Stimulated activated CD8-positive, alpha-beta memory T cell treated with anti-CD3 and anti-CD28 coated beads, Interleukin-7, amount 100 ng/mL, for 48 hours (primary cell): ENCODE measurements around the gene TRAF4.

Source experiments
- DNase-seq, 2 donors: peaks; one replicate each; pipeline ENCODE4 v3.0.0-alpha.2; 2020; ENCODE audit warnings: low read depth in 1 of 2; ENCODE audit errors: extremely low read depth in 1 of 2

TRAF4 gene

GRCh38 chr17:28743243-28744103 is at the start of gene TRAF4:
Gene TRAF4 (plus strand): TSS chr17:28744011. CDS start chr17:28744113, 102 bp downstream.
- peak; percentile 71 to 74 for DNase-seq

- no peak for DNase-seq
Measured at GRCh38 chr17:28698253-28698941, 45.4 kb upstream of the TRAF4 start.

GRCh38 chr17:28700278-28700677 is 43.5 kb upstream of the TRAF4 start:
- DNase-seq, result no peak

- no peak for DNase-seq
Measured at GRCh38 chr17:28700830-28701492, 42.9 kb upstream of the TRAF4 start.

- DNase-seq, result no peak
Measured at GRCh38 chr17:28702026-28702751, 41.6 kb upstream of the TRAF4 start.

- no peak for DNase-seq
Measured at GRCh38 chr17:28702752-28703150, 41.1 kb upstream of the TRAF4 start.

GRCh38 chr17:28703552-28704218 is 40.1 kb upstream of the TRAF4 start:
- DNase-seq, result no peak

GRCh38 chr17:28704219-28704858 is 39.5 kb upstream of the TRAF4 start:
- DNase-seq, result no peak

GRCh38 chr17:28705074-28705659 is 38.6 kb upstream of the TRAF4 start:
- DNase-seq, result no peak

GRCh38 chr17:28705728-28706334 is 38.0 kb upstream of the TRAF4 start:
- DNase-seq, result no peak

- DNase-seq, result no peak
Measured at GRCh38 chr17:28706471-28707338, 37.1 kb upstream of the TRAF4 start.

GRCh38 chr17:28707339-28707720 is 36.5 kb upstream of the TRAF4 start:
- no peak for DNase-seq

GRCh38 chr17:28710861-28711722 is 32.7 kb upstream of the TRAF4 start:
- peak; percentile 78 to 79 for DNase-seq

- DNase-seq, result no peak
Measured at GRCh38 chr17:28711723-28712031, 32.1 kb upstream of the TRAF4 start, which contains the start of gene PROCA1. Gene PROCA1 (minus strand): TSS chr17:28711888. CDS start chr17:28711660, 228 bp downstream.

- peak; percentile 44 to 70 for DNase-seq
Measured at GRCh38 chr17:28712032-28712704, 31.6 kb upstream of the TRAF4 start.

- DNase-seq, result no peak
Measured at GRCh38 chr17:28712705-28713415, 31.0 kb upstream of the TRAF4 start.
